Right atrium auricular region (tissue), 2 donors: Measurements from ENCODE around the gene ANP32A. TPM values are rescaled to one million over a fixed set of nuclear protein-coding genes. Genes with fewer than 3 reads are reported as not detected.

Source experiments
- DNase-seq: peaks from one replicate; pipeline ENCODE4 v3.0.0-alpha.2; 2019; ENCODE audit warnings: low spot score
- H3K27ac ChIP-seq, 2 donors: fragments of 200-600 bp; sonication (generic); 1 replicate in 1 of 2; 2 replicates in 1 of 2; pipeline ENCODE4 v1.5.1; 2016 to 2019
- H3K27me3 ChIP-seq, 2 donors: fragments of 200-600 bp; sonication (generic); one replicate each; pipeline versions ENCODE4 v1.5.1 to v1.6.0; 2017 to 2019
- H3K36me3 ChIP-seq: fragments of 200-600 bp; sonication (generic); one replicate; pipeline ENCODE4 v1.5.1; 2016
- H3K4me1 ChIP-seq, 2 donors: fragments of 200-600 bp; sonication (generic); one replicate each; pipeline versions ENCODE4 v1.5.1 to v1.6.0; 2017 to 2019
- H3K4me3 ChIP-seq, 2 donors: fragments of 200-600 bp; sonication (generic); 1 replicate in 1 of 2; 2 replicates in 1 of 2; pipeline ENCODE4 v1.5.1; 2017 to 2019; ENCODE audit warnings: mild to moderate bottlenecking in 1 of 2, moderate library complexity in 1 of 2
- H3K9me3 ChIP-seq, 2 donors: fragments of 200-600 bp; sonication (generic); one replicate each; pipeline ENCODE4 v1.5.1; 2019
- CTCF ChIP-seq, 2 donors: fragments of 200-600 bp; sonication (generic); IDR thresholded peaks; one replicate each; pipeline ENCODE4 v1.5.1; 2019; ENCODE audit warnings: antibody characterized with exemption in 2 of 2
- total RNA-seq, 2 donors: library from RNA; depleted of rRNA; stranded (reverse); fragments of >200 nt; gene quantifications; one replicate each; pipeline ENCODE4 v1.1.0, GENCODE V29; 2016

ANP32A gene
- total RNA-seq, 2 donors from 2014 or later: 60.9 to 69.2 TPM

- Histone ChIP-seq H3K27ac (no peak overlapping the region), H3K27me3 (no peaks in the 10 kb centered on the region), H3K4me3 (no peak overlapping the region), H3K9me3 (no peaks in the 10 kb centered on the region), H3K36me3 (no peaks in the 10 kb centered on the region), H3K4me1 (no peaks in the 10 kb centered on the region)
- no peak for DNase-seq
- TF ChIP-seq CTCF (IDR thresholded peaks at IDR 0.05): no peak
Measured at GRCh38 chr15:68749365-68749764, 71.3 kb downstream of the ANP32A start.

GRCh38 chr15:68743256-68743655, 77.4 kb downstream of the ANP32A start:
- no peak for DNase-seq
- Histone ChIP-seq H3K9me3 (no peaks in the 10 kb centered on the region), H3K4me3 (no peak overlapping the region), H3K36me3 (no peaks in the 10 kb centered on the region), H3K27ac (no peak overlapping the region), H3K27me3 (no peaks in the 10 kb centered on the region), H3K4me1 (no peaks in the 10 kb centered on the region)
- TF ChIP-seq CTCF (IDR thresholded peaks at IDR 0.05): no peak

- no peaks in the 10 kb centered on the region for H3K27me3 ChIP-seq
- no peaks in the 10 kb centered on the region for H3K9me3 ChIP-seq
- H3K27ac ChIP-seq: no peak overlapping the region
- H3K4me3 ChIP-seq: no peak overlapping the region
- no peak for DNase-seq
- H3K36me3 ChIP-seq: no peaks in the 10 kb centered on the region
- TF ChIP-seq CTCF (IDR thresholded peaks at IDR 0.05): no peak
- no peaks in the 10 kb centered on the region for H3K4me1 ChIP-seq
Measured at GRCh38 chr15:68739390-68740080, 81.2 kb downstream of the ANP32A start.

GRCh38 chr15:68735610-68736009, 85.1 kb downstream of the ANP32A start:
- H3K27me3 ChIP-seq: no peaks in the 10 kb centered on the region
- no peaks in the 10 kb centered on the region for H3K36me3 ChIP-seq
- no peak for TF ChIP-seq CTCF (IDR thresholded peaks at IDR 0.05)
- no peak overlapping the region for H3K4me3 ChIP-seq
- H3K9me3 ChIP-seq: no peaks in the 10 kb centered on the region
- H3K4me1 ChIP-seq: peaks cover 0 to 18% of the 10 kb centered on the region in 2 donors
- DNase-seq: no peak
- H3K27ac ChIP-seq: no peak overlapping the region

- no peak for TF ChIP-seq CTCF (IDR thresholded peaks at IDR 0.05)
- DNase-seq: no peak
- H3K9me3 ChIP-seq: no peaks in the 10 kb centered on the region
- H3K4me1 ChIP-seq: peaks cover 0 to 26% of the 10 kb centered on the region in 2 donors
- no peaks in the 10 kb centered on the region for H3K36me3 ChIP-seq
- no peaks in the 10 kb centered on the region for H3K27me3 ChIP-seq
- H3K27ac ChIP-seq: no peak overlapping the region
- H3K4me3 ChIP-seq: no peak overlapping the region
Measured at GRCh38 chr15:68734881-68735280, 85.8 kb downstream of the ANP32A start.

- H3K27ac ChIP-seq: no peak overlapping the region
- peaks cover 0 to 31% of the 10 kb centered on the region in 2 donors for H3K4me1 ChIP-seq
- DNase-seq: no peak
Measured at GRCh38 chr15:68734352-68734751, 86.3 kb downstream of the ANP32A start.

More at GRCh38 chr15:68734352-68734751, 86.3 kb downstream of the ANP32A start:
- no peak for TF ChIP-seq CTCF (IDR thresholded peaks at IDR 0.05)
- Histone ChIP-seq H3K4me3 (no peak overlapping the region), H3K9me3 (no peaks in the 10 kb centered on the region), H3K27me3 (no peaks in the 10 kb centered on the region), H3K36me3 (no peaks in the 10 kb centered on the region)
